Measurements from ENCODE around the gene ERC1. TPM values are rescaled to one million over a fixed set of nuclear protein-coding genes. Genes with fewer than 3 reads are reported as not detected.

The ERC1 gene
- 31.5 and 36.1 TPM in 2 replicates for total RNA-seq (2014; rRNA removed; shearing (Covaris generic))

DNA sequence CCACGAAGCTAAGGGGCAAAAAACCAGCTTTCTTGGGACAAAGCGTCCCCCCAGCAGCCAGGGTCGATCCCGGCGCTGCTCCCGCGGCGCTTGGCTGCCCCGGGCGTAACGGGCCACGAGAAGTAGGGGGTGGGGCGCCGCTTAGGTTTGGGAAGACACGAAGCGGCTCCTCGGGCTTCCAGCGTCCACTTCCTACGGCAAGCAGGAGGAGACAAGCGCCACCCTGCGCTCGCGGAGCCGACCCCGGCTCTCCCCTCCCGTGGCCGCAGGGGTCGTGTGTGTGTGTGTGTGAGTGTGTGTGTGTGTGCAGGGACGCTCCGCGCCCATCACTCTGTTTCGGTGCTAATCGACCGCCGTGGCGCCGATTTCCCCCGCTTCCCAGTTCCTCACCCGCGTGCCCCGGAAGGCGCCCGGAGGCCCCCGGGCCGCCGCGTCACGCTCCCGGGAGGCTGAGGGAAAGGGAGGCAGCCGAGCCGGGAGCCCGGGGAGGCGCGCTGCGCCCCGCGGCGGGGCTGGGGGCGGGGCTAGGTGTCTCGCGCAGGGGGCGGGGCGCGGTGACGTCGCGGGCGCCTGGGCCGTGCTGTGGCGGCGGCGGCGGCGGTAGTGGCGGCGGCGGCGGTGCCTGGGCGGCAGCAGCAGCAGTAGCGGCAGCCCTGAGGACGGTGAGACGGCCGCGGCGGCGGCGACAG, at the start of gene ERC1:
ERC1 (plus strand) TSS at position 563 of the 689 bp plus-strand sequence. CDS start 36,681 bp downstream, outside the sequence.
- H3K4me3 ChIP-seq, result peak within 1 kb of the TSS; percentile 97
- H3K27ac ChIP-seq, result peak within 1 kb of the TSS; percentile 97
- no peaks in the 10 kb centered on the region for H3K27me3 ChIP-seq
- DNase-seq, result peak; percentile 93 to 95
- H3K9me3 ChIP-seq (replicated peaks), result no peaks in the 10 kb centered on the region
- H3K36me3 ChIP-seq, result no peaks in the 10 kb centered on the region; the same call in 1 of the 2 replicates
- peaks cover 24% of the 10 kb centered on the region for H3K4me1 ChIP-seq

DNA sequence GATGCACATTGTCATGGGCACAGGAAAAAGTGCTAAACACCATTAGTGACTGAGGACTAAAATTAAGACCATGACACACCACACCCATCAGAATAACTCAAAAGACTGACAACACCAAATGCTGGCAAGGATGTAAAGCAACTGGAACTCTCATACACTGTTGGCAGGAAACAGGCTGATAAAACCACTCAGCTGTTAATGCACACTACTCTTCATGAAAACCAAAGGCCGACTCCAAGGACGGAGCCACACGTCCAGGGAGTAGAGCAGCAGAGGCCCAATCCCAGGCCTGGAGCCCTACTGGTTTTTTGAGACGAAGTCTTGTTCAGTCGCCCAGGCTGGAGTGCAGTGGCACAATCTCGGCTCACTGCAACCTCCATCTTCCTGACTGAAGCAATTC, 48.0 kb upstream of the ERC1 start:
- peaks cover 12% of the 10 kb centered on the region for H3K4me1 ChIP-seq
- H3K27me3 ChIP-seq, result no peaks in the 10 kb centered on the region
- peaks cover 14% of the 10 kb centered on the region for H3K36me3 ChIP-seq
- no peaks in the 10 kb centered on the region for H3K9me3 ChIP-seq (replicated peaks)
- DNase-seq, result peak; percentile 87 to 96
- H3K4me3 ChIP-seq, result no peak overlapping the region
- H3K27ac ChIP-seq, result peak overlapping the region; percentile 84

DNA sequence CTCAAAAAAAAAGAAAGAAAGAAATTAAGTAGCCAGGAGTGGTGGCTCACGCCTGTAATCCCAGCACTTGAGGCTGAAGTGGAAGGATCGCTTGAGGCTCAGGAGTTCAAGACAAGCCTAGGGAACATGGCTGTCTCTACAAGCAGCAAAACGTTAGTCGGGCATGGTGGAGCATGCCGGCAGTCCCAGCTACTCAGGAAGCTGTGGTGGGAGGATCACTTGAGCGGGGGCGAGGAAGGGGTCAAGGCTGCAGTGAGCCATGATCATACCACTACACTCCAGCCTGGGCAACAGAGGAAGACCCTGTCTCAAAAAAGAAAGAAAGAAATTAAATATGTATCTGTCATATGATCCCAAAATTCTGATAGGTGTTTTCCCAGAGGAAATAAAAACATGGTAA, 46.8 kb upstream of the ERC1 start:
- H3K36me3 ChIP-seq, result peaks cover 13% of the 10 kb centered on the region

DNA sequence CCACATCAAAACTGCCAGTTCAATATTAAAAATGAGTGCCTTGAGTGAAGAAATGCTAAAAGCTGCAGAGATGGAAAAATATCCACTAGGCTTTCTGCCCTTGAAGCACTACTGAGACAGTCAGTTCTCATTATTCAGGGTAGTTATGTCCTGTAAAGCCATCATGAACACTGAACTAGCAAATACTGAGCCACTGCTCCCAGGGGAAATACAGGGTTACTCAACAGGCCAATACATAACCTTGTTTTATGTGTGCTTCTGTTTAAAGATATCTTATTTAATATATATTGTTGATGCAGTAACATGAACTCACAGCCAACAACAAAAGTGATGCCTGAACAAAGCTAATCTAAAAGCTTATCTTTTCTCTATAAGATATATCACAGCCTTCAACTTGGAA, 44.8 kb upstream of the ERC1 start:
- DNase-seq, result no peak
- H3K36me3 ChIP-seq, result peaks cover 10% of the 10 kb centered on the region
- H3K4me1 ChIP-seq, result peaks cover 12% of the 10 kb centered on the region
- H3K27ac ChIP-seq, result no peak overlapping the region
- no peaks in the 10 kb centered on the region for H3K27me3 ChIP-seq
- H3K9me3 ChIP-seq (replicated peaks), result no peaks in the 10 kb centered on the region
- H3K4me3 ChIP-seq, result no peak overlapping the region

More for the DNA sequence above, 46.8 kb upstream of the ERC1 start:
- Histone ChIP-seq H3K4me1 (peaks cover 12% of the 10 kb centered on the region), H3K4me3 (no peak overlapping the region), H3K9me3 (replicated peaks) (no peaks in the 10 kb centered on the region), H3K27me3 (no peaks in the 10 kb centered on the region), H3K27ac (peak overlapping the region; percentile 84; the same call in 1 of the 2 replicates)
- DNase-seq, result no peak

DNA sequence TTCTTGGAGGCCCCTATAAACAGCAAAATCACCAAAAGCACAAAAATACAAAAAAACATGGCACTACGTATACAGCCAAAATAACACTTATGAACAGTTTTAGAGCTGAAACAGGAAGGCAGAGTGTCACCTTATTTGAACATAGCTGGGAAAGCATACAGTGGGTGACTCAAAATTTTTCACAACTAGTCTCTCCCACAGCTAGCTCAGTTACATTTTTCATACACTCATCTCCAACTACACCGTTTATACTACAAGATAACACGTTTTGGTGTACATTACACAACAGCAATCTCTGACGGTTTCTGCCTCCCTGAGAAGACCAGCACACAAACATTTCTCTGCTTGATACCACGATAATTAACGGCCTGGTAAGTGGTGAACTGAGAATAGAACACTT, 44.4 kb upstream of the ERC1 start:
- Histone ChIP-seq H3K27ac (no peak overlapping the region), H3K4me1 (peaks cover 12% of the 10 kb centered on the region), H3K9me3 (replicated peaks) (no peaks in the 10 kb centered on the region), H3K36me3 (peaks cover 7% of the 10 kb centered on the region), H3K4me3 (no peak overlapping the region), H3K27me3 (no peaks in the 10 kb centered on the region)
- no peak for DNase-seq

DNA sequence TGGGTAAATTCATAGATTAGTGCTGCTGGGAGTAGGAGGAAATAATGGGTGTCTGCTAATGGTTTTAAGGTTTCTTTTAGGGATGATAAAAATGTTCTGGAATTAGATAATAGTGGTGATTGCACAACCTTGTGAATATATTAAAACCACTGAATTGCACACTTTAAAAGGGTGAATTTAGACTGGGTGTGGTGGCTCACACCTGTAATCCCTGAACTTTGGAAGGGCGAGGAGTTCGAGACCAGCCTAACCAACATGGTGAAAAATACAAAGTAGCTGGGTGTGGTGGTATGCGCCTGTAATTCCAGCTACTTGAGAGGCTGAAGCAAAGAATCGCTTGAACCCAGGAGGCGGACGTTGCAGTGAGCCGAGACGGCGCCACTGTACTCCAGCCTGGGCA, 42.8 kb upstream of the ERC1 start:
- Histone ChIP-seq H3K27ac (no peak overlapping the region), H3K36me3 (no peaks in the 10 kb centered on the region), H3K9me3 (replicated peaks) (no peaks in the 10 kb centered on the region), H3K4me3 (peak overlapping the region; percentile 80), H3K27me3 (no peaks in the 10 kb centered on the region), H3K4me1 (peaks cover 7% of the 10 kb centered on the region)
- no peak for DNase-seq

DNA sequence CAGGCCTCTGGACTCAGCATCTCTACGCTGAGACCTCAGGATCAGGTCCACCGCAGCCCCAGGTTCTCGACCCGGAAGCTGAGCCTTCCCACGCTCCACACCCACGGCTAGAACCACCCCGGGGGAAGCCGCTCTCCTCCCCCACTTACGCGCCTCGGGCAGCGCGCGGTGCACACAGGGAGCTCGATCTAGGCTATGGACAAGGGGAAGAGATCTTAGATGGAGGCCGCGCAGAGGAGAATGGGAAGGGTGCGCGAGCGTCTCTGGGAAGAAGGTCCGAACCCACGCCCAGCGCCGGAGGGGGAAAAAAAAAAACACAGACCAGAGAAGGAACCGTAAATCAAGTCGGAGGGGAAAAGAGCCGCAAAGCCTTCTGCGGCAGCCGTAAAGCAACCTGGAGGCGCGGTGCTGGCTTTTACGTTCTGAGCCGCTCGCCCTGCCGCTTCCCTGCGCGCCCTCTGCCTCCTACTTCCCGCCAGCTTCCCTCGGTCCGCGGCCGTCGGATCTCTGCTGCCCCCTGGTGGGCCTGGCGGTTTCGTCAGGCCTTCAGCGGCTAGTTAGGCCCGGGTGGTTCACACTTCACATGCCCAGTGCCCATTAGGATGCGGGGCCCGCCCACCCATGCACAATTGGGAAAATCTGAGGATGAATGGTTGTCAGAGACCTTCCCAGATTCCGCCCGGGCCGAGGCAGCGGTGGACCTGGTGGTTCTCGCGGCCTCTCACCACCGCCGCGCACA, 41.4 kb upstream of the ERC1 start, which contains the start of gene RAD52:
RAD52 (minus strand) TSS at position 242 of the 739 bp plus-strand sequence. CDS start 16,636 bp downstream, outside the sequence.
- Histone ChIP-seq H3K27ac (peak within 1 kb of the TSS; percentile 78), H3K36me3 (no peaks in the 10 kb centered on the region), H3K4me3 (peak within 1 kb of the TSS; percentile 80), H3K4me1 (no peaks in the 10 kb centered on the region), H3K27me3 (no peaks in the 10 kb centered on the region), H3K9me3 (replicated peaks) (no peaks in the 10 kb centered on the region)
- DNase-seq, result peak; percentile 98 to 100

DNA sequence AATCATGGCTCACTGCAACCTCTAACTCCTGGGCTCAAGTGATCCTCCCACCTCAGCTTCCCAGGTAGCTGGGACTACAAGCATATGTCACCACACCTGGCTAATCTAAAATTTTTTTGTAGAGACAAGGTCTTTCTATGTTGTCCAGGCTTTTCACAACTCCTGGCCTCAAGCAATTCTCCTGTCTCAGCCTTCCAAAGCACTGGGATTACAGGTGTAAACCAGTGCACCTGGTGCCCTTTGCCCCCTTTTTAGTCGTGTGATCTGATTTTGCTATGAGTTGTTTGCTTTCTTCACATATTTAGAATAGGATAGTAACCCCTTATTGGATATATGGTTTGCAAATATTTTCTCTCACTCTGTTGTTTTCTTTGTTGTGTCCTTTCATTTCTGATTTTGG, 39.8 kb upstream of the ERC1 start:
- Histone ChIP-seq H3K9me3 (replicated peaks) (no peaks in the 10 kb centered on the region), H3K27me3 (no peaks in the 10 kb centered on the region), H3K4me1 (no peaks in the 10 kb centered on the region), H3K4me3 (no peak overlapping the region), H3K36me3 (no peaks in the 10 kb centered on the region), H3K27ac (no peak overlapping the region)
- no peak for DNase-seq

DNA sequence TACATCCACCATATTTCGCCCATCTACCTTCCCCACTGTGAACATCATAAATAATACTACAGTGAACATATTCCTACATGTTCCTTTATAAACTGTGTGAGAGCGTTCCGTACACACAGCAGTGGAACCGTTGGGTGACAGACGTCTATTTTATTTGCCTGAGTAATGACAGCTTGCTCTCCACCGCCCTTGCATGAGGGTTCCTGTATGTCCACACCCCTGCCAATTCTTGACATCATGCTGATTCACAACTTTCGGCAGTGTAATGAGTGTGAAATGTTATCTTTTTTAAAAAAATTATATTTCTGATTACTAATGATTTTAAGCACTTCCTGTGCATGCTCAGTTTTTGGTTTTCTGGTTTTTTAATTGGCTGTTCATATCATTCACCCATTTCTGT, 37.2 kb upstream of the ERC1 start:
- Histone ChIP-seq H3K27ac (no peak overlapping the region), H3K36me3 (no peaks in the 10 kb centered on the region), H3K9me3 (replicated peaks) (no peaks in the 10 kb centered on the region), H3K27me3 (no peaks in the 10 kb centered on the region), H3K4me3 (no peak overlapping the region), H3K4me1 (no peaks in the 10 kb centered on the region)
- no peak for DNase-seq

DNA sequence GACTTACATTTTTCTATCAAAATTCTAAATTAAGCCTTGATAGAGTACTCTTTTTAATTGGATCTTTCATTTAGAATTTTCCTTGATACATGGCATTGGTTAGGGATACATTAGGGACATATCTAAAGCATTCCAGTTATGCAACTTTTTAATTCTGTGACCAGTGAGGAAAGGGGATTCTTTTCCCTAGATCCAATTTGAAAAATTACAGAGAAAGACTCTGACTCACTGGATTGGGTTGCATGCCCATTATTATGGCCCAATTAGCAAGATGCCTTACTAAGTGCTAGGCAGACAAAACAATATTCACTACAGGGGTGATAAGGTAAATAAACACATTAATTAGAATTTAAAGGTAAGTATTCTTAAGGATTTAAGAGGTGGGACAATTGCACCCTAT, 36.3 kb upstream of the ERC1 start:
- no peak for DNase-seq
- Histone ChIP-seq H3K36me3 (no peaks in the 10 kb centered on the region), H3K27me3 (no peaks in the 10 kb centered on the region), H3K4me1 (no peaks in the 10 kb centered on the region), H3K4me3 (no peak overlapping the region), H3K27ac (no peak overlapping the region), H3K9me3 (replicated peaks) (no peaks in the 10 kb centered on the region)

DNA sequence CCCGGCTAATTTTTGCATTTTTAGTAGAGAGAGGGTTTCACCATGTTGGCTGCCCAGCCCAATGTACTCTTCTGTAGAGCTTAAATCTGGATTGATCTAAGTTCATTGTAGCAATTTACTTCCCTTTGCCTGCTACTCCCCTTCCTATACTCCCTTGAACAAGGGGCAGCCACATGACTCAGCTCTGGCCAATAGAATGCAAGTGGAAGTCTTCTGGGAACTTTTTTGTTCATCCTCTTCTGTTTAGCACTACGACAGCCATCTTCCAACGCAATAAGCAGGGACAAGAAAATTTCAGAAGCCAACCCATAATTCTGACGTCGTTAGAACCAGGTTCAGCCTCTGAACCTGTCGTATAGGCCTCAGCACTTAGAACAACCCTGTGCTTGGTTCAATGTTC, 35.1 kb upstream of the ERC1 start:
- H3K4me3 ChIP-seq, result no peak overlapping the region
- no peak for DNase-seq
- H3K27ac ChIP-seq, result no peak overlapping the region
- no peaks in the 10 kb centered on the region for H3K27me3 ChIP-seq
- H3K9me3 ChIP-seq (replicated peaks), result no peaks in the 10 kb centered on the region
- H3K36me3 ChIP-seq, result no peaks in the 10 kb centered on the region
- no peaks in the 10 kb centered on the region for H3K4me1 ChIP-seq

DNA sequence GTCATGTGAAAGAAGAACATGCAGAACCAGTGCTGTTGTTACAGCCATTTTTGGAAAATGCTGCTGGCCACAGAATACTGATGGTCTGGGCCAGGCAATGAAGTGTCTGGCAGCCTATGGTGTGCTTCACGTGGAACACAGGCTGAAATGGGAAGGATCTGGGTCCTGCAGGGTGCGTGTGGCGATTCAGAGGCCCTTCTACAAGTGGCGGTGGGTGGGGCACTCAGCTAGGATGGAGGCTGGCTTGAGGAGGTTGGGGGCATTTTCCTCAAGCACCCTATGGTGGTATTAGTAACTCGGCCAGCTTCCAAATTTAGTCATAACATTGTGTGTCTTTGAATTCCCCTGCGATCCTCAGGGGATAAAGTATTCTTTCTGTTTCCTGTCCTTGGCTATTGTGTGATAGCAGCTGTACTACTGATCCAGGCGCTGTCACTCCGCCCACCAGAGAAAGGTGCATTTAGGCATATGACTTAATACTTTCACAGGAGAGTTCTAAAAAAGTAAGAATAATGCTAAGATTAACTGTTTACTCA, 32.4 kb upstream of the ERC1 start:
- no peaks in the 10 kb centered on the region for H3K27me3 ChIP-seq
- no peaks in the 10 kb centered on the region for H3K9me3 ChIP-seq (replicated peaks)
- DNase-seq, result peak; percentile 52 to 64
- no peak overlapping the region for H3K27ac ChIP-seq
- peak overlapping the region; percentile 25 for H3K4me3 ChIP-seq
- H3K4me1 ChIP-seq, result no peaks in the 10 kb centered on the region
- H3K36me3 ChIP-seq, result no peaks in the 10 kb centered on the region

DNA sequence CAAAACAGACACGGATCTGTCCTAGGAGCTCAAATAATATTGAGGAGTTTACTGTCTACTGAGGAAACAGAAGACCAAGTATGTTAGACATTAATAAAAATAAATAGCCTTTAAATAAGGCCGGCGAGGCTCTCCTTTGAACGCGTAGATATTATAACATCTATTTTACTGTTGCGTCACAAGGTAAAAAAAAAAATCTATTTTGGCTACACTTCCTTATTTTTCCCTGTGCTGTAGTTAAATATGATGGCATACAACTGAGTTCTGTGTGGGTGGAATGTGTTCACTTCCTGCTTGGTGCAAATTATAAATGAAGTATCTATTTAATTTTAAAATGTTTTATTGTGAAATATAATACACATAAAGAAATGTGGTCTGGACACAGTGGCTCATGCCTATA, 24.3 kb upstream of the ERC1 start:
- Histone ChIP-seq H3K36me3 (no peaks in the 10 kb centered on the region), H3K27me3 (no peaks in the 10 kb centered on the region), H3K9me3 (replicated peaks) (no peaks in the 10 kb centered on the region), H3K4me1 (no peaks in the 10 kb centered on the region), H3K4me3 (no peak overlapping the region), H3K27ac (no peak overlapping the region)
- DNase-seq, result no peak

DNA sequence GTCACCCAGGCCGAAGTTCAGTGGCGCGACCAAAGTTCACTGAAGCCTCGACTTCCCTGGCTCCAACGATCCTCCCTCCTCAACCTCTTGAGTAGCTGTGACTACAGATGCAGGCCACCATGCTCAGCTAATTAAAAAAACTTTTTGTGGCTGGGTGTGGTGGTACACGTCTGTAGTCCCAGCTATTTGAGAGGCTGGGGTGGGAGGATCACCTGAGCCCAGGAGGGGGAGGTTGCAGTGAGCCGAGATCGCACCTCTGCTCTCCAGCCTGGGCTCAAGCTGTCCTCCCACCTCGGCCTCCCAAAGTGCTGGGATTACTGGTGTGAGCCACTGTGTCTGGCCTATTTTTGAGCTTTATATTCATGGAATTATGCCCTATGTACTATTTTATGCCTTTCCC, 23.4 kb upstream of the ERC1 start:
- no peak for DNase-seq
- Histone ChIP-seq H3K4me3 (no peak overlapping the region), H3K27me3 (no peaks in the 10 kb centered on the region), H3K36me3 (no peaks in the 10 kb centered on the region), H3K4me1 (no peaks in the 10 kb centered on the region), H3K9me3 (replicated peaks) (no peaks in the 10 kb centered on the region), H3K27ac (no peak overlapping the region)

DNA sequence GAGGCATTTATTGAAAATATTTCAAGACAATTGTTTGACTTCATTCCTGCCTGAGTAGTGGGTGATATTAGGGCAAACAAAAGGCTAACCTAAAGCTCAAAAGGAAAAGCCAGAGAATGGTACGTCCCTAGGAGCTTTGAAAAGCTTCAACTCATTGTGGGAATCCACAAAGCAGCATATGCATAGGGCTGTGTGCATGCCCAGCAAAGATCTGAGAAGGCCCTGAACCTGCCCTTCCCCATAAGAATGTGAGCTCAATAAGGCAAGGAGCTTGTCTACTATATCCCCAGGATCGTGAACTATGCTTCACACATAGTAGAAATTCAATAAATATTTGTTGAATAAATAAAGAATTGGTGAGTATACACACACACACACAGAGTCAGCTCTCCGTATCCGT, 22.5 kb upstream of the ERC1 start:
- H3K4me1 ChIP-seq, result no peaks in the 10 kb centered on the region
- H3K36me3 ChIP-seq, result no peaks in the 10 kb centered on the region
- H3K9me3 ChIP-seq (replicated peaks), result no peaks in the 10 kb centered on the region
- H3K27ac ChIP-seq, result no peak overlapping the region
- H3K4me3 ChIP-seq, result no peak overlapping the region
- no peak for DNase-seq
- no peaks in the 10 kb centered on the region for H3K27me3 ChIP-seq
